Calu3 (cell line): ENCODE results near the gene SLC22A5. TPM values are rescaled to one million over a fixed set of nuclear protein-coding genes. Genes with fewer than 3 reads are reported as not detected.
"Not testable (repeated sequence)": the region's sequence is repeated elsewhere in the genome, so short reads cannot be mapped to it uniquely, and the experiment has no call there.

Experiments
- BruUV-seq: library from RNA; stranded (reverse); fragments of 400-500 nt; replicated peaks from 2 replicates; lab custom pipeline; 2021; lab: Mats Ljungman, UMichigan
- CTCF ChIA-PET: fragments of 300-600 bp; sonication (Branson Sonifier 250); formaldehyde crosslinking; loops from one replicate; lab custom pipeline; 2022; ENCODE audit warnings: antibody characterized with exemption; lab: Charles Lee
- DNase-seq: peaks from one replicate; pipeline ENCODE4 v3.0.0; 2022
- H3K27ac Mint-ChIP-seq: one replicate; pipeline ENCODE4 v1.8.0; 2022; ENCODE audit warnings: mixed read lengths; ENCODE audit not compliant: unreplicated experiment
- H3K27me3 Mint-ChIP-seq: one replicate; pipeline ENCODE4 v1.8.0; 2022; ENCODE audit warnings: mixed read lengths; ENCODE audit not compliant: unreplicated experiment
- H3K36me3 Mint-ChIP-seq: one replicate; pipeline ENCODE4 v1.8.0; 2022; ENCODE audit warnings: mild to moderate bottlenecking, moderate library complexity, mixed read lengths; ENCODE audit not compliant: insufficient read depth, unreplicated experiment
- H3K4me1 Mint-ChIP-seq: one replicate; pipeline ENCODE4 v1.8.0; 2022; ENCODE audit warnings: mild to moderate bottlenecking, low read depth, mixed read lengths; ENCODE audit not compliant: unreplicated experiment
- H3K4me3 Mint-ChIP-seq: one replicate; pipeline ENCODE4 v1.8.0; 2022; ENCODE audit warnings: mild to moderate bottlenecking, low read depth, moderate library complexity, mixed read lengths; ENCODE audit not compliant: unreplicated experiment
- H3K9me3 Mint-ChIP-seq: one replicate; pipeline ENCODE4 v1.8.0; 2022; ENCODE audit warnings: low read depth, mixed read lengths; ENCODE audit not compliant: unreplicated experiment
- CTCF ChIP-seq: fragments of 200-600 bp; IDR thresholded peaks from one replicate; pipeline ENCODE4 v1.8.0; 2022; ENCODE audit warnings: antibody characterized with exemption; ENCODE audit not compliant: unreplicated experiment
- intact Hi-C: fragments of 100-400 bp; cut with micrococcal nuclease; formaldehyde crosslinking; loops from one replicate; pipeline ENCODE4 v1.10.0; 2022; ENCODE audit not compliant: unreplicated experiment
- total RNA-seq: library from RNA; stranded (reverse); gene quantifications from 2 replicates; pipeline ENCODE4 v1.2.3, GENCODE V29; 2022

Gene SLC22A5
- total RNA-seq, 1 experiment from 2014 or later: 24.6 TPM

- CTCF ChIA-PET: no interaction called here
- Mint-ChIP-seq H3K27ac (no peak overlapping the region), H3K4me1 (peaks cover 8% of the 10 kb centered on the region)
Measured at GRCh38 chr5:132436936-132437335, 67.4 kb downstream of the SLC22A5 start.

GRCh38 chr5:132437604-132438266 lies 68.2 kb downstream of the SLC22A5 start:
- no peak overlapping the region for H3K27ac Mint-ChIP-seq
- H3K4me3 Mint-ChIP-seq: no peak overlapping the region
- no peaks in the 10 kb centered on the region for H3K27me3 Mint-ChIP-seq
- intact Hi-C loops: no loop called here
- CTCF ChIA-PET: interaction anchor here (1.3 kb wide), 1 partner anchor 8 kb away, joined by 4 read pairs; no protein-coding TSS in a partner anchor
- no TSS peak for BruUV-seq
- peaks cover 8% of the 10 kb centered on the region for H3K4me1 Mint-ChIP-seq
- no peaks in the 10 kb centered on the region for H3K36me3 Mint-ChIP-seq
- TF ChIP-seq CTCF: no peak
- H3K9me3 Mint-ChIP-seq: no peaks in the 10 kb centered on the region
- no peak for DNase-seq

More at GRCh38 chr5:132436936-132437335, 67.4 kb downstream of the SLC22A5 start:
- H3K4me3 Mint-ChIP-seq: no peak overlapping the region
- H3K9me3 Mint-ChIP-seq: no peaks in the 10 kb centered on the region
- no TSS peak for BruUV-seq
- no peak for TF ChIP-seq CTCF
- DNase-seq: no peak
- intact Hi-C loops: no loop called here
- no peaks in the 10 kb centered on the region for H3K27me3 Mint-ChIP-seq
- no peaks in the 10 kb centered on the region for H3K36me3 Mint-ChIP-seq

- CTCF ChIA-PET: interaction anchor here (1.3 kb wide), 1 partner anchor 9 kb away, joined by 4 read pairs; no protein-coding TSS in a partner anchor
Measured at GRCh38 chr5:132438267-132438645, 68.7 kb downstream of the SLC22A5 start.

GRCh38 chr5:132438917-132439316 lies 69.4 kb downstream of the SLC22A5 start:
- no peak for DNase-seq
- no peak overlapping the region for H3K4me3 Mint-ChIP-seq
- CTCF ChIA-PET: no interaction called here
- H3K4me1 Mint-ChIP-seq: peaks cover 8% of the 10 kb centered on the region
- no peak overlapping the region for H3K27ac Mint-ChIP-seq
- no peaks in the 10 kb centered on the region for H3K36me3 Mint-ChIP-seq
- intact Hi-C loops: no loop called here
- H3K9me3 Mint-ChIP-seq: no peaks in the 10 kb centered on the region
- BruUV-seq: no TSS peak
- no peak for TF ChIP-seq CTCF
- no peaks in the 10 kb centered on the region for H3K27me3 Mint-ChIP-seq

More at GRCh38 chr5:132438267-132438645, 68.7 kb downstream of the SLC22A5 start:
- H3K27me3 Mint-ChIP-seq, BruUV-seq, DNase-seq, H3K9me3 Mint-ChIP-seq, intact Hi-C loops, H3K4me1 Mint-ChIP-seq, H3K27ac Mint-ChIP-seq, H3K36me3 Mint-ChIP-seq, H3K4me3 Mint-ChIP-seq: not testable (repeated sequence)

- Mint-ChIP-seq H3K27ac (no peak overlapping the region), H3K4me3 (no peak overlapping the region), H3K4me1 (peaks cover 10% of the 10 kb centered on the region), H3K9me3 (no peaks in the 10 kb centered on the region), H3K27me3 (no peaks in the 10 kb centered on the region), H3K36me3 (no peaks in the 10 kb centered on the region)
- DNase-seq: no peak
- intact Hi-C loops: no loop called here
- no TSS peak for BruUV-seq
- CTCF ChIA-PET: no interaction called here
- TF ChIP-seq CTCF: no peak
Measured at GRCh38 chr5:132439521-132440089, 70.1 kb downstream of the SLC22A5 start.
